Caco-2 (cell line): ENCODE data around the gene RBBP7. TPM values are rescaled to one million over a fixed set of nuclear protein-coding genes. Genes with fewer than 3 reads are reported as not detected.

Experiments used
- BruUV-seq: library from RNA; stranded (reverse); fragments of 400-500 nt; replicated peaks from 2 replicates; lab custom pipeline; 2021; lab: Mats Ljungman, UMichigan
- CTCF ChIA-PET: fragments of 300-600 bp; sonication (Branson Sonifier 250); formaldehyde crosslinking; loops from one replicate; lab custom pipeline; 2022; ENCODE audit warnings: antibody characterized with exemption; lab: Charles Lee
- POLR2A ChIA-PET: fragments of 300-600 bp; sonication (Branson Sonifier 250); formaldehyde crosslinking; loops from one replicate; lab custom pipeline; 2022; ENCODE audit warnings: antibody characterized with exemption; lab: Charles Lee
- DNase-seq, 2 experiments: peaks; one replicate each; pipeline versions ENCODE4 v3.0.0 to v3.0.0-alpha.2; 2020 to 2022
- H3K27me3 ChIP-seq: replicated peaks from 2 replicates; pipeline ENCODE4 v1.6.0; 2011; ENCODE audit warnings: low read length; ENCODE audit not compliant: control insufficient read depth, insufficient read depth
- H3K36me3 ChIP-seq: 2 replicates; pipeline ENCODE4 v1.5.1; 2011; ENCODE audit warnings: low read length; ENCODE audit not compliant: control insufficient read depth, insufficient read depth
- H3K4me1 ChIP-seq: fragments of 250-450 bp; sonication (Bioruptor Pico); 2 replicates; pipeline ENCODE4 v1.5.1; 2020; ENCODE audit warnings: mild to moderate bottlenecking
- H3K4me3 ChIP-seq: 2 replicates; pipeline ENCODE4 v1.5.1; 2011; ENCODE audit warnings: low read depth, mild to moderate bottlenecking, control low read depth, low read length
- H3K9me3 ChIP-seq: fragments of 250-450 bp; sonication (Bioruptor Pico); 2 replicates; pipeline ENCODE4 v1.5.1; 2020; ENCODE audit warnings: mild to moderate bottlenecking, moderate library complexity
- H3K27ac Mint-ChIP-seq: one replicate; pipeline ENCODE4 v1.8.0; 2022; ENCODE audit warnings: mixed read lengths; ENCODE audit not compliant: unreplicated experiment
- H3K27me3 Mint-ChIP-seq: one replicate; pipeline ENCODE4 v1.8.0; 2022; ENCODE audit warnings: mixed read lengths; ENCODE audit not compliant: insufficient read depth, unreplicated experiment
- H3K36me3 Mint-ChIP-seq: one replicate; pipeline ENCODE4 v1.8.0; 2022; ENCODE audit warnings: mild to moderate bottlenecking, mixed read lengths; ENCODE audit not compliant: insufficient read depth, unreplicated experiment
- H3K4me1 Mint-ChIP-seq: one replicate; pipeline ENCODE4 v1.8.0; 2022; ENCODE audit warnings: low read depth, mixed read lengths; ENCODE audit not compliant: unreplicated experiment
- H3K4me3 Mint-ChIP-seq: one replicate; pipeline ENCODE4 v1.8.0; 2022; ENCODE audit warnings: mild to moderate bottlenecking, moderate library complexity, mixed read lengths; ENCODE audit not compliant: unreplicated experiment
- H3K9me3 Mint-ChIP-seq: one replicate; pipeline ENCODE4 v1.8.0; 2022; ENCODE audit warnings: mixed read lengths; ENCODE audit not compliant: unreplicated experiment
- intact Hi-C: fragments of 100-400 bp; cut with micrococcal nuclease; formaldehyde crosslinking; loops from one replicate; pipeline ENCODE4 v1.10.0; 2022; ENCODE audit not compliant: unreplicated experiment
- total RNA-seq: library from RNA; stranded (reverse); gene quantifications from 2 replicates; pipeline ENCODE4 v1.2.3, GENCODE V29; 2022
- TF ChIP-seq, protein P1 (sequence below), 2 experiments: fragments of 200-600 bp in 1 of 2; IDR thresholded peaks; 1 replicate in 1 of 2; 2 replicates in 1 of 2; pipeline versions ENCODE4 v1.5.1 to v1.8.0; 2011 to 2022; ENCODE audit warnings: antibody characterized with exemption in 1 of 2, control low read depth in 1 of 2, inconsistent platforms in 1 of 2, low read depth in 1 of 2, low read length in 1 of 2, mild to moderate bottlenecking in 1 of 2, moderate library complexity in 1 of 2; ENCODE audit not compliant: insufficient read depth in 1 of 2, severe bottlenecking in 1 of 2, unreplicated experiment in 1 of 2

RBBP7 gene
- total RNA-seq, 1 experiment from 2014 or later: 131 TPM

DNA sequence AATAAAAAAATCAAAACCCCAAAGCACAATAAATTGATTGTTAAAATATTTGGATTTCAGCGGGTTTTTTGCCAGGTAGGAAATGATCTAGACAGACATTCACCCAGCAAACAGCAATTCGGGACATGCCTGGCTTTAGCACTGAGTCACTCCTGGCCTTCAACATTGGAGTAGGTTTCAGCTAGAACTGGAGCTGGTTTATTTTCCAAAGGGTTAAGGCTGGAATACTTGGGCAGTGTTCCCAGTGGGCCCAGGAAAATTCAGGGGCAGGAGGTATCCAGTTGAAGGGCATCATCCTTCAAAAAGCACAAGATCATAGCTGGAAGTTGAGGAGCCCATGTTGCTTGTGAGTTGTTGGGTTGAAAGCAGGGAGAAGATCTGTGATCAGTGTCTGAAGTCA is 42.9 kb downstream of the RBBP7 start:
- TF ChIP-seq, protein P1, sequence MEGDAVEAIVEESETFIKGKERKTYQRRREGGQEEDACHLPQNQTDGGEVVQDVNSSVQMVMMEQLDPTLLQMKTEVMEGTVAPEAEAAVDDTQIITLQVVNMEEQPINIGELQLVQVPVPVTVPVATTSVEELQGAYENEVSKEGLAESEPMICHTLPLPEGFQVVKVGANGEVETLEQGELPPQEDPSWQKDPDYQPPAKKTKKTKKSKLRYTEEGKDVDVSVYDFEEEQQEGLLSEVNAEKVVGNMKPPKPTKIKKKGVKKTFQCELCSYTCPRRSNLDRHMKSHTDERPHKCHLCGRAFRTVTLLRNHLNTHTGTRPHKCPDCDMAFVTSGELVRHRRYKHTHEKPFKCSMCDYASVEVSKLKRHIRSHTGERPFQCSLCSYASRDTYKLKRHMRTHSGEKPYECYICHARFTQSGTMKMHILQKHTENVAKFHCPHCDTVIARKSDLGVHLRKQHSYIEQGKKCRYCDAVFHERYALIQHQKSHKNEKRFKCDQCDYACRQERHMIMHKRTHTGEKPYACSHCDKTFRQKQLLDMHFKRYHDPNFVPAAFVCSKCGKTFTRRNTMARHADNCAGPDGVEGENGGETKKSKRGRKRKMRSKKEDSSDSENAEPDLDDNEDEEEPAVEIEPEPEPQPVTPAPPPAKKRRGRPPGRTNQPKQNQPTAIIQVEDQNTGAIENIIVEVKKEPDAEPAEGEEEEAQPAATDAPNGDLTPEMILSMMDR (IDR thresholded peaks at IDR 0.05; ENCODE audit: insufficient read depth in 1 of 2, low read depth in 1 of 2, low read length in 1 of 2, severe bottlenecking in 1 of 2, unreplicated experiment in 1 of 2): no peak
- Mint-ChIP-seq H3K27me3 (no peaks in the 10 kb centered on the region), H3K4me1 (no peaks in the 10 kb centered on the region), H3K27ac (no peak overlapping the region), H3K4me3 (no peak overlapping the region), H3K9me3 (no peaks in the 10 kb centered on the region), H3K36me3 (peaks cover 16% of the 10 kb centered on the region)
- Histone ChIP-seq H3K9me3 (no peaks in the 10 kb centered on the region), H3K36me3 (no peaks in the 10 kb centered on the region), H3K4me3 (no peak overlapping the region), H3K27me3 (no peaks in the 10 kb centered on the region), H3K4me1 (no peaks in the 10 kb centered on the region)
- POLR2A ChIA-PET: no interaction called here
- BruUV-seq: no TSS peak
- intact Hi-C loops: no loop called here
- CTCF ChIA-PET: no interaction called here
- DNase-seq: no peak

GRCh38 chrX:16826207-16826606 is 44.0 kb downstream of the RBBP7 start:
- H3K27me3 ChIP-seq: no peaks in the 10 kb centered on the region
- intact Hi-C loops: no loop called here
- Mint-ChIP-seq H3K36me3 (peaks cover 19% of the 10 kb centered on the region), H3K9me3 (no peaks in the 10 kb centered on the region), H3K27ac (no peak overlapping the region), H3K4me1 (no peaks in the 10 kb centered on the region), H3K4me3 (no peak overlapping the region), H3K27me3 (no peaks in the 10 kb centered on the region)
- CTCF ChIA-PET: interaction anchor here (0.7 to 1.0 kb wide), 3 partner anchors 13 to 220 kb away, joined by 3 to 9 read pairs (median 4); no protein-coding TSS in a partner anchor
- no peak overlapping the region for H3K4me3 ChIP-seq
- H3K36me3 ChIP-seq: no peaks in the 10 kb centered on the region
- BruUV-seq: no TSS peak
- POLR2A ChIA-PET: no interaction called here
- no peaks in the 10 kb centered on the region for H3K4me1 ChIP-seq
- peak in 1 of 2 experiments; percentile 5 for DNase-seq
- TF ChIP-seq, protein P1 (IDR thresholded peaks at IDR 0.05; ENCODE audit: insufficient read depth in 1 of 2, low read depth in 1 of 2, low read length in 1 of 2, severe bottlenecking in 1 of 2, unreplicated experiment in 1 of 2): peak in 1 of 2 experiments; percentile 31
- H3K9me3 ChIP-seq: no peaks in the 10 kb centered on the region

- ChIA-PET POLR2A (no interaction called here), CTCF (interaction anchor here (0.7 to 1.0 kb wide), 3 partner anchors 14 to 221 kb away, joined by 3 to 9 read pairs (median 4); no protein-coding TSS in a partner anchor)
- Mint-ChIP-seq H3K27ac (no peak overlapping the region), H3K9me3 (no peaks in the 10 kb centered on the region), H3K4me1 (no peaks in the 10 kb centered on the region), H3K27me3 (no peaks in the 10 kb centered on the region), H3K4me3 (no peak overlapping the region), H3K36me3 (peaks cover 19% of the 10 kb centered on the region)
- Histone ChIP-seq H3K27me3 (no peaks in the 10 kb centered on the region), H3K4me1 (no peaks in the 10 kb centered on the region), H3K4me3 (no peak overlapping the region), H3K9me3 (no peaks in the 10 kb centered on the region), H3K36me3 (no peaks in the 10 kb centered on the region)
- DNase-seq: no peak
- BruUV-seq: no TSS peak
- intact Hi-C loops: no loop called here
- TF ChIP-seq, protein P1 (IDR thresholded peaks at IDR 0.05; ENCODE audit: insufficient read depth in 1 of 2, low read depth in 1 of 2, low read length in 1 of 2, severe bottlenecking in 1 of 2, unreplicated experiment in 1 of 2): no peak
Measured at GRCh38 chrX:16825264-16826035, 44.7 kb downstream of the RBBP7 start.
